H1 (cell line): ENCODE results near the gene RNF5. TPM values are rescaled to one million over a fixed set of nuclear protein-coding genes. Genes with fewer than 3 reads are reported as not detected.

Source experiments
- CHD2 ChIP-seq: IDR thresholded peaks from 2 replicates; pipeline ENCODE4 v1.6.1; 2012; ENCODE audit warnings: low read length, improper control_type of control experiment
- CREB1 ChIP-seq: IDR thresholded peaks from 2 replicates; pipeline ENCODE4 v1.6.1; 2012; ENCODE audit warnings: inconsistent platforms
- CTBP2 ChIP-seq: IDR thresholded peaks from 2 replicates; pipeline ENCODE4 v1.7.0; 2011; ENCODE audit warnings: borderline replicate concordance, mild to moderate bottlenecking, moderate library complexity, mixed read lengths, low read length; ENCODE audit not compliant: insufficient read depth, insufficient read length
- KDM4A ChIP-seq: IDR thresholded peaks from one replicate; pipeline ENCODE4 v1.7.1; 2012; ENCODE audit warnings: low read depth, mild to moderate bottlenecking, moderate library complexity, low read length, inconsistent platforms; ENCODE audit not compliant: severe bottlenecking
- PHF8 ChIP-seq: fragments of 200-600 bp; sonication (generic); conservative IDR thresholded peaks from 2 replicates; pipeline ENCODE4 v1.7.1; 2012; ENCODE audit warnings: low read depth, mild to moderate bottlenecking, inconsistent platforms, low read length, moderate library complexity
- POLR2A ChIP-seq, 2 experiments: IDR thresholded peaks; 1 replicate in 1 of 2; 2 replicates in 1 of 2; pipeline ENCODE4 v1.6.1; 2011; ENCODE audit warnings: low read depth in 2 of 2, low read length in 2 of 2, mild to moderate bottlenecking in 2 of 2; ENCODE audit errors: control extremely low read depth in 1 of 2
- POLR2AphosphoS5 ChIP-seq: IDR thresholded peaks from 2 replicates; pipeline ENCODE4 v1.6.1; 2011; ENCODE audit warnings: low read depth, low read length
- RFX5 ChIP-seq: IDR thresholded peaks from 2 replicates; pipeline ENCODE4 v1.6.1; 2011; ENCODE audit warnings: low read depth, low read length, improper control_type of control experiment, borderline replicate concordance
- SIN3A ChIP-seq, 2 experiments: IDR thresholded peaks in 1 of 2; conservative IDR thresholded peaks in 1 of 2; 2 replicates each; pipeline ENCODE4 v1.6.1; 2011 to 2012; ENCODE audit warnings: low read length in 2 of 2, improper control_type of control experiment in 1 of 2, low read depth in 1 of 2, mild to moderate bottlenecking in 1 of 2
- SP1 ChIP-seq: IDR thresholded peaks from 2 replicates; pipeline ENCODE4 v1.6.1; 2011; ENCODE audit warnings: low read depth, low read length
- SP2 ChIP-seq: IDR thresholded peaks from 2 replicates; pipeline ENCODE4 v1.6.1; 2012; ENCODE audit warnings: mild to moderate bottlenecking, low read length, inconsistent platforms
- SP4 ChIP-seq: IDR thresholded peaks from 2 replicates; pipeline ENCODE4 v1.6.1; 2012; ENCODE audit warnings: low read length, inconsistent platforms
- TBP ChIP-seq: IDR thresholded peaks from 2 replicates; pipeline ENCODE4 v1.6.1; 2011; ENCODE audit warnings: low read depth, low read length, improper control_type of control experiment
- TCF12 ChIP-seq: IDR thresholded peaks from 2 replicates; pipeline ENCODE4 v1.6.1; 2011; ENCODE audit warnings: low read depth, mild to moderate bottlenecking, low read length
- YY1 ChIP-seq: IDR thresholded peaks from 2 replicates; pipeline ENCODE4 v1.6.1; 2011; ENCODE audit warnings: low read depth, mild to moderate bottlenecking, low read length
- polyA plus RNA-seq, 7 experiments: library from polyadenylated mRNA; depleted of rRNA in 3 of 7; stranded (reverse) in 5 of 7; unstranded in 2 of 7; fragments of >200 nt in 5 of 7; fragments of 200-250 nt in 2 of 7; gene quantifications; 1 replicate in 5 of 7; 2 replicates in 1 of 7; 4 replicates in 1 of 7; pipeline versions ENCODE4 v1.2.1 to v1.2.3, GENCODE V29; 2011 to 2013; ENCODE audit warnings: missing spikeins in 2 of 7, mixed read lengths in 2 of 7
- total RNA-seq: library from RNA; stranded (reverse); fragmentation: NEBNext Ultra II Directional; extraction: Animal tissue kit (Norgen Biotek cat#: 25700); gene quantifications from 2 replicates; pipeline ENCODE4 v1.2.1, GENCODE V29; 2021
- TF ChIP-seq, protein P1 (sequence below), 3 experiments: IDR thresholded peaks; 1 replicate in 2 of 3; 2 replicates in 1 of 3; pipeline versions ENCODE4 v1.5.1 to v1.6.1; 2011; ENCODE audit warnings: low read length in 3 of 3, mild to moderate bottlenecking in 3 of 3, inconsistent platforms in 2 of 3, low read depth in 1 of 3, moderate library complexity in 1 of 3; ENCODE audit not compliant: insufficient read depth in 1 of 3; ENCODE audit errors: control extremely low read depth in 1 of 3
- TF ChIP-seq, protein P2 (sequence below): IDR thresholded peaks from 2 replicates; pipeline ENCODE4 v1.6.1; 2012; ENCODE audit warnings: inconsistent platforms

Gene RNF5
- total and polyA plus RNA-seq, 2 of the 8 experiments (the other 6 are each of a cell fraction or from before 2014, with no cell fraction given), result 90.0 to 158 TPM

DNA sequence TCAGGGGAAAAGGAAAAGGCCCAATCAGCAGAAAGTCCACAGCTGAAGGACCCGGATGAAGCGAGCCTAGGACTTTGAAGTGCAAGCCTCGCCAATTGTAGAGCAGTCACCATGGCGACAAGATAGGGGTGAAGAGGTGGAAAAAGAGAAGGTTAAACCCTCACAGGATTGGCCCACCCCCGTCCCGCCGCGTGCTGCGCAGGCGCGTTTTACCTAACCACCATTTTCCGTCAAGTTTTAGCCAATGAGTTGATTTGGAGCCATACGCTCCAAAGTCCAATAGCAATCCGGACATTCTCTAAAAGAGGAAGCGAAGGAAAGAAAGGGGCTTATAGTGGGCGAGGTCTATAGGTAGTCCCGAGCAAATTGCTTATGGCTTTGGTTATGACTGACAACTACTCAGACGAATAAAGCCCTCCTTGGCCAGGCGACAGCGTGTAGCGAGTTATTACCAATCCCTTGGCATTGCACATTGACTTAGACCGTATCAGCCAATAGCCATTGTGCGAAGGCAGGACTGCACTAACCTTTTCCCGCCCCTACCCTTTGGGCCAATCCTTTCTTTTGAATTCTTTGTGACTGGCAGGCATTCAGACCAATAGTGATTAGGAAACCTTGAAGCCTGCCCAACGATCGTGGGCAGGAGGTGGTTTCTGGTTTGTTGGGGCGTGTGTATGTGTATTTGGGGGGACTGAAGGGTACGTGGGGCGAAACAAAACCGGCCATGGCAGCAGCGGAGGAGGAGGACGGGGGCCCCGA lies at the start of gene RNF5 (continued):
- TF ChIP-seq, protein P1, sequence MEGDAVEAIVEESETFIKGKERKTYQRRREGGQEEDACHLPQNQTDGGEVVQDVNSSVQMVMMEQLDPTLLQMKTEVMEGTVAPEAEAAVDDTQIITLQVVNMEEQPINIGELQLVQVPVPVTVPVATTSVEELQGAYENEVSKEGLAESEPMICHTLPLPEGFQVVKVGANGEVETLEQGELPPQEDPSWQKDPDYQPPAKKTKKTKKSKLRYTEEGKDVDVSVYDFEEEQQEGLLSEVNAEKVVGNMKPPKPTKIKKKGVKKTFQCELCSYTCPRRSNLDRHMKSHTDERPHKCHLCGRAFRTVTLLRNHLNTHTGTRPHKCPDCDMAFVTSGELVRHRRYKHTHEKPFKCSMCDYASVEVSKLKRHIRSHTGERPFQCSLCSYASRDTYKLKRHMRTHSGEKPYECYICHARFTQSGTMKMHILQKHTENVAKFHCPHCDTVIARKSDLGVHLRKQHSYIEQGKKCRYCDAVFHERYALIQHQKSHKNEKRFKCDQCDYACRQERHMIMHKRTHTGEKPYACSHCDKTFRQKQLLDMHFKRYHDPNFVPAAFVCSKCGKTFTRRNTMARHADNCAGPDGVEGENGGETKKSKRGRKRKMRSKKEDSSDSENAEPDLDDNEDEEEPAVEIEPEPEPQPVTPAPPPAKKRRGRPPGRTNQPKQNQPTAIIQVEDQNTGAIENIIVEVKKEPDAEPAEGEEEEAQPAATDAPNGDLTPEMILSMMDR (IDR thresholded peaks at IDR 0.05; ENCODE audit: control extremely low read depth in 1 of 3, insufficient read depth in 1 of 3, low read depth in 1 of 3, low read length in 3 of 3), result no peak
- peak; percentile 6; the same call in 1 of the 2 replicates for TF ChIP-seq YY1
- peak; percentile 63; the same call in 1 of the 2 replicates for TF ChIP-seq SP4
- peak in 1 of 2 experiments; percentile 71; a peak in 1 of 3 replicates for TF ChIP-seq POLR2A (IDR thresholded peaks at IDR 0.05; ENCODE audit: control extremely low read depth in 1 of 2, low read depth in 2 of 2, low read length in 2 of 2)
- peak; percentile 81 for TF ChIP-seq CHD2
- TF ChIP-seq SIN3A (conservative IDR thresholded peaks at IDR 0.05 in 1 of 2, IDR thresholded peaks at IDR 0.05 in 1 of 2; ENCODE audit: low read depth in 1 of 2, low read length in 2 of 2), result peak in 1 of 2 experiments; percentile 20; a peak in 2 of 4 replicates
- peak; percentile 33; the same call in 1 of the 2 replicates for TF ChIP-seq POLR2AphosphoS5
- TF ChIP-seq SP1, result peak; percentile 98
- TF ChIP-seq KDM4A, result peak; percentile 38
- TF ChIP-seq CREB1, result peak; percentile 49; the same call in 1 of the 2 replicates
- peak; percentile 79 for TF ChIP-seq SP2
- TF ChIP-seq PHF8, result no peak
- TF ChIP-seq CTBP2, result no peak
- TF ChIP-seq RFX5, result 0 out of 2 replicates have a peak, but pooled peaks have one; percentile 5
- TF ChIP-seq, protein P2, sequence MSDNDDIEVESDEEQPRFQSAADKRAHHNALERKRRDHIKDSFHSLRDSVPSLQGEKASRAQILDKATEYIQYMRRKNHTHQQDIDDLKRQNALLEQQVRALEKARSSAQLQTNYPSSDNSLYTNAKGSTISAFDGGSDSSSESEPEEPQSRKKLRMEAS, result peak; percentile 84
- TF ChIP-seq TCF12, result no peak
- 0 out of 2 replicates have a peak, but pooled peaks have one; percentile 32 for TF ChIP-seq TBP
